HG03565 (cell line): Measurements from ENCODE around the gene PNRC1.
"Not testable (repeated sequence)": the region's sequence is repeated elsewhere in the genome, so short reads cannot be mapped to it uniquely, and the experiment has no call there.

Experiments used
- ATAC-seq: cut with Tn5 transposase; IDR thresholded peaks from one replicate; pipeline ENCODE4 v1.9.1; 2021; ENCODE audit warnings: mild to moderate bottlenecking, moderate library complexity; ENCODE audit not compliant: unreplicated experiment

The PNRC1 gene

DNA sequence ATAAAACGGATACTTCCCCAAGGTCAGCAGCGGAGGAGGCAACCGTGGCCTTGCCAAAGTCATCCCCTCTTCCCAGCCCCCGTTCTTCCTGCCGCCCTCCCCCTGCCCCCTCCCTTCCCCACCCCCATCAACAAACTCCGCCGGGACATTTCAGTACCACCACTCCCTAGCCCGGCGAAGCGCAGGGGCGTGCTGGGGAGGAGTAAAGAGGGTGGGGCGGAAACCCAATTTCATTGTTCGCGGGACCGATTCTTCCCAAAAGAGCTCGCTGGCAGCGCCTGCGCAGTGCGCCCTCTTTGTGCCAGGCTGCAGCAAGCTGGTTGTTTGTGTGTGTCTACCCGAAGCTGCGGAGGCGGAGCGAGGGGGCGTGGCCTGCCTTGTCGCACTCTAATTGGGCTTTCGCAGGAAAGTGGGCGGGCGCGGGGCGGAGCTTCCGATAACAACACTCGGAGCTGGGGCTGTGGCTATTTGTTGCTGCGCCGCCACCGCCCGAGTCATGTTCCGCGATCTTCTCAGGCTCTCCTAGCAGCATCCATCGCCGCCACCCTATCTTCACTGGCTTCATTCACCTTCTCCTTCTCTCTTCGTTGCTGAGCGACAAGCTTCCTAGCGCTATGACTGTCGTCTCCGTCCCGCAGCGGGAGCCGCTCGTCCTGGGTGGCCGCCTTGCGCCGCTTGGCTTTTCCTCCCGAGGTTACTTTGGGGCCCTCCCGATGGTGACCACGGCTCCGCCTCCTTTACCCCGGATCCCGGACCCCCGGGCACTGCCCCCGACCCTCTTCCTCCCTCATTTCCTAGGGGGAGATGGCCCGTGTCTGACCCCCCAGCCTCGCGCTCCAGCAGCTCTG, at the start of gene PNRC1:
Gene PNRC1, plus strand, starts transcription at position 471 of the 848 bp plus-strand sequence. Its CDS starts 144 bp downstream, at position 615.
- ATAC-seq, result peak; percentile 72

DNA sequence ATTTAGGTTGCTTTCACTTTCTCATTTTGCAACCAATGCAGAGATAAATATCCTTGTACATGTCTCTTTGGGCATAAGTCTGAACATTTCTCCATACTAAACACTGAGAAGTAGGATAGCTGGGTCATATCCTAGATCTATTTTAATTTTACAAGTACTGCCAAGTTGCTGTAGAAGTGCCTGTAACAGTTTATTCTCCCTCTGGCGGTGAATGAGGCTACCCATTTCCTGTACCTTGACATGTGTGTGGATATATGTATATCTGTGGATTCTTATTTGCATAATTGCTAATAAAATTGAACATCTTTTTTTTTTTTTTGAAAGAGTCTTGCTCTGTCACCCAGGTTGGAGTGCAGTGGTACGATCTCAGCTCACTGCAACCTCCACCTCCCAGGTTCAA, 48.0 kb upstream of the PNRC1 start:
- no peak for ATAC-seq

- ATAC-seq, result no peak
These were observed 47.1 kb upstream of the PNRC1 start for GRCh38 chr6:89033461-89033860.

DNA sequence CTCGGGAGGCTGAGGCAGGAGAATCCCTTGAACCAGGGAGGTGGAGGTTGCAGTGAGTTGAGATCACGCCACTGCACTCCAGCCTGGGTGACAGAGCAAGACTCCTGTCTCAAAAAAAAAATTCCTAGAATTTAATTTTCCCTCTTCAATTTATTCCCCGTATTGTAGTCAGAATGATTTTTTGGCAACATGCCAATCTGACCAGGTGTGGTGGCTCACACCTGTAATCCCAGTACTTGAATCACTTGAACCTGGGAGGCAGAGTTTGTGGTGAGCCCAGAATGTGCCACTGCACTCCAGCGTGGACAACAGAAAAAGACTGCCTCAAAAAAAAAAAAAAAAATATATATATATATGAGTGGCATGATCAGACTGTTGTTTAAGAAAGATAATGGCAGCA, 46.4 kb upstream of the PNRC1 start:
- not testable (repeated sequence) for ATAC-seq

DNA sequence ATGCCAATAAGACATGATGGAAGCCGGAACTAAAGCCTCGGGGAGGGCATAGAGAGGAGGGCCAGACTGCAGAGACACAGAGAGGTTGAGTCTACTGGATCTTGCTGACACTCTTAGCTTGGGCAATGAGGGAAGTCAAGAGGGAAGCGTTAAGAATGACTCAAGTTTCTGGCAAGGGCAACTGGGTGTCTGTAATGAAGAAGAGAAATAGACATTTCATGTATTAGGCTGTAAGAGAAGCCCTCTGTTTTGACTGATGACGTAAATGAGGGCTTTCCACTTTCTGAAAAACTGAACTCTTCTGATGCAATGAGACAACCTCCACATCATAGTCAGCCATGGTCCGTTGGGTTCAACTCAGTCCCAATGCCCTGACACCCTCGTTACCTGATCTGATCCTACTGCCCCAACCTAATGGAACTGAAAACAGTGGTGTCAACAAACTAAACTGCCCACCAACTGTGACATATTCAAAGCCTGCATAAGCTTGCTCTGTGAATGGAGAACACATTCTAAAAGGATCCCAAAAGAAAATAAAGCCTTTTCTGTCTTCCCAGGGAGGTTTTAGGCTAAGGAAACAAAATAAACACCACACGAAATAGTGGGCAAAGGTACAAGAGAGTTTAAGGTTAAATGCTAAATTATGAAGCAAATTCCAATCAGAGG, 45.8 kb upstream of the PNRC1 start:
- ATAC-seq, result no peak

- ATAC-seq, result no peak
These were observed 45.1 kb upstream of the PNRC1 start for GRCh38 chr6:89035252-89036101.

- ATAC-seq, result no peak
These were observed 43.2 kb upstream of the PNRC1 start for GRCh38 chr6:89037141-89037900.

- ATAC-seq, result not testable (repeated sequence)
These were observed 42.7 kb upstream of the PNRC1 start for GRCh38 chr6:89037901-89038293.

- ATAC-seq, result no peak
These were observed 37.9 kb upstream of the PNRC1 start for GRCh38 chr6:89042664-89043063.

DNA sequence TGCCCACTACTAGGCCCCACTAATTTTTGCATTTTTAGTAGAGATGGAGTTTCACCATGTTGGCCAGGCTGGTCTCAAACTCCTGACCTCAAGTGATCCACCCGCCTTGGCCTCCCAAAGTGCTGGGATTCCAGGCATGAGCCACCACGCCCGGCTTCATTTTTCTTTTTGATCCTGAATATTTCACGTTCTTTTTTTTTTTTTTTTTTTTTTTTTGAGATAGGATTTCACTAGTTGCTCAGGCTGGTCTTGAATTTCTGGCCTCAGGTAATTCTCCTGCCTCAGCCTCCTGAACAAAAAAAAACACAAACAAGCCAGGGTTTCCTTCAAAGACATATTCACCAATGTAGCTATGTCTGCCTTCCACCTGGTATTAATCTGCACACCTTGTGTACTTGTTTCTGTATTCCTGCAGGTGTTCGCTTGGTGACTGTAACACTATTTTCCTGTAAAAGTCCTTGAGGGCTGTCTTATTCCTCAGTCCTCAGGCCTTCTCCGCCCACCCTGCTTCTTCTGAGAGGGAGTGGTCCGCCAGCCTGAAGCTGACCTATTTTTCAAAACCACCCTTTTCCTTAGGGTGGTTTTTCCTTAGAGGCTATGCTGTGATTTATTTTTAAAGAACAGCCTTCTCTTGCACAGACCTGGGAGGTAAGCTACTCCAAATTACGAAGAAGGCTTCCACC, 36.1 kb upstream of the PNRC1 start:
- no peak for ATAC-seq

GRCh38 chr6:89045011-89045387, 35.6 kb upstream of the PNRC1 start:
- ATAC-seq, result no peak

GRCh38 chr6:89045576-89045975, 35.0 kb upstream of the PNRC1 start:
- ATAC-seq, result no peak

- no peak for ATAC-seq
These were observed 33.1 kb upstream of the PNRC1 start for GRCh38 chr6:89047473-89047872.

DNA sequence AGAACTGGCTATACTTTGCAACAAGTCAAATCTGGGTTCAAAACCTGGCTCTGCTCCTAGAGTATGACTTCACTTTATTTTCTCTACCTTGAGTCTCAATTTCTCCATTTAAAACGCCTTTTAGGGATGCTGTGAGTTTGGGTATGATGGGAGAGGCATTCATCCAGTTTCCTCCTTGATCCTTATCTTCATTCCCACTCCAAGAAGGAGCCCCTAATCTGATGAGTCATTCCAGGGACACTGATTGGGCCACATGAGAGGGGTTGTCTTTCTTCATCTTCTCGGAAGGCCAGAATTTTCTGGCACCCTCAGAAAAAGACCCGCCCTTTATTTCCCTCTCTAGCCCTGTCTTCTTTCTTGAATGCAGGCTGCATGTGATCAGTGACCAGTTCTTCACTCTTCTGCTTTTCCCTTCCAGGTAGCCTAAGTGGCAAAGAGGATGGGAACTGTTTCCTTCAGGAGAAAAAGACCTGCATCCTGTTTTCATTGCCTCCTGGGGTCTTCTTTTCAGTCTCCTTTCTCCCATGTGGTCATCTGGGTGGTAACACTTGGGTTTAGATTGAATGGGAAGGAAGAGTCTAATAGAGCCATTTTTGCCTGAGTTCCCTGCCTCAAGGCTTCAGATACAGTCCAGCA, 32.1 kb upstream of the PNRC1 start:
- no peak for ATAC-seq

DNA sequence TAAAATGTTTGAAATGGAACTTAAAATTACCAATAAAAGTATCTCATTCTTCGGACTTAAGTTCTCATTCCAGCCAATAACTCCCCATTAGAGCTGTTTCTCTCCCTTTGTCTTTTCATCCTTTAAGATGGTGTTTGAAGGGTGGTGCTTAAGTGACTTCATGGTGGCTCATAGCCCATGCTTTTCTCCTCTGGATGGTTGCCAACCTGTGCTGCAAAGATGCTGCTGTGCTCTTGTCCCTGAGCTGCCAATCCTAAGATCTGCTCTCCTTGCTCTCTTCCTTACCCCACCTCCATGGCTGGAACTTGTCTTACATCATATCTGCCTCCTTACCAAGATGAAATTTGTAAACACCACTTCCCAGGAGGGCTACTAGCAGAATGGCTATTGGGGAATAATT, 31.6 kb upstream of the PNRC1 start:
- ATAC-seq, result no peak

DNA sequence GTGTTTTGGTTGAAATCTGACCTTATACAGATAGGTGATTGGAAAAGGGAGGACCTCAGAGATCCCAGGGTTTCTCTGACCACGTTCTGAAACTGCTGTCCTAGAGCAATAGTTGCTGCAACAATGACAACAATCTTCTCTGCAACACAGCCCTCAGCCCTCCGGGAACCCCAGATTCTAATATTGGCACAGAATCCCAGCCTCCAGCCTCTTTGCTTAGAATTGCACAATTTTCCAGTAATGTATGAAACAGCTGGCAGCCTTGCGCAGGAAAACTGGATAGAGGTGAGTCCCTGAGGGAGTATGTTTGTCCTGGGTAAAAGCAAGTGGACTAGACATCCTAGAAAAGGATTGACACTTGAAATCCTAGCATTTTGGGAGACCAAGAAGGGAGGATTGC, 30.4 kb upstream of the PNRC1 start:
- no peak for ATAC-seq

DNA sequence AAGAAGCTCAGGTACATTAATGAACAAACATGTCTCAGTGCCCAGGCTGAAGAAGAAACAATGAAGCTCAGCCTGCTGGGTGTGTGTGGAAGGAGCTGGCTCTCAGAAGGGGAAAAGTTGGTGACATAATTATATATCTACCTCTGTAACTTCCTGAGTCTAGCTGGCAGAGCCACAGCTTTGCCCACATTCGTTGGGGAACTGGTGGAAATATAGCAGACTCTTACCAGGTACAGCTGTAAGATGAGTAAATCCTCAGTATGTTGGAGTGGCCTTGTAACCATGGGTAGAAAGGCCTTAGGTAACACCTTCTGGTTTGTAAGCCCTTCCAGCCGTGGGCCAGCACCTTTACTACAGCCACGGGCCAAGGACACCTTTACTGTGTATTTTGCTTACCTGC, 29.9 kb upstream of the PNRC1 start:
- no peak for ATAC-seq

- no peak for ATAC-seq
These were observed 28.9 kb upstream of the PNRC1 start for GRCh38 chr6:89051676-89052075.

DNA sequence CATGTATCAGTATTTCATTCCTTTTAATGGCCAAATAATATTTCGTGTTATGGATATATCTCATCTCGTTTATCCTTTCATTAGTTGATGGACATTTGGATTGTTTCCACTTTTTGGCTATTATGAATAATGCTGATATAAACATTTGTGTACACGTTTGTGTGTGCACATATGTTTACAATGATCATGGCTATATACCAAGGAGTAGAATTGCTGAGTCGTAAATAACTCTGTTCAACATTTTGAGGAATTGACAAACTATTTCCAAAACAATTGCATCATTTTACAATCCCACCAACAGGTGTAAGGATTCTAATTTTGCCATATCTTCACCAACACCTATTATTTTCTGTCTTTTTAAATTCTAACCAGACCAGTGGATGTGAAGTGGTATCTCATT, 26.3 kb upstream of the PNRC1 start:
- ATAC-seq, result no peak

- no peak for ATAC-seq
These were observed 22.8 kb upstream of the PNRC1 start for GRCh38 chr6:89057759-89058158.
